GM12865 (cell line): ENCODE data around the gene CYSRT1.

Source experiments
- DNase-seq: peaks from one replicate; pipeline ENCODE4 v3.0.0; 2010; ENCODE audit warnings: low read depth
- H3K4me3 ChIP-seq: 2 replicates; pipeline ENCODE4 v1.5.1; 2011; ENCODE audit warnings: mild to moderate bottlenecking, low read depth, low read length, control low read depth
- TF ChIP-seq, protein P1 (sequence below): IDR thresholded peaks from 2 replicates; pipeline ENCODE4 v1.5.1; 2011; ENCODE audit warnings: low read length, control low read depth, low read depth, inconsistent platforms; ENCODE audit not compliant: insufficient read depth; ENCODE audit errors: missing control alignments

Gene CYSRT1

DNA sequence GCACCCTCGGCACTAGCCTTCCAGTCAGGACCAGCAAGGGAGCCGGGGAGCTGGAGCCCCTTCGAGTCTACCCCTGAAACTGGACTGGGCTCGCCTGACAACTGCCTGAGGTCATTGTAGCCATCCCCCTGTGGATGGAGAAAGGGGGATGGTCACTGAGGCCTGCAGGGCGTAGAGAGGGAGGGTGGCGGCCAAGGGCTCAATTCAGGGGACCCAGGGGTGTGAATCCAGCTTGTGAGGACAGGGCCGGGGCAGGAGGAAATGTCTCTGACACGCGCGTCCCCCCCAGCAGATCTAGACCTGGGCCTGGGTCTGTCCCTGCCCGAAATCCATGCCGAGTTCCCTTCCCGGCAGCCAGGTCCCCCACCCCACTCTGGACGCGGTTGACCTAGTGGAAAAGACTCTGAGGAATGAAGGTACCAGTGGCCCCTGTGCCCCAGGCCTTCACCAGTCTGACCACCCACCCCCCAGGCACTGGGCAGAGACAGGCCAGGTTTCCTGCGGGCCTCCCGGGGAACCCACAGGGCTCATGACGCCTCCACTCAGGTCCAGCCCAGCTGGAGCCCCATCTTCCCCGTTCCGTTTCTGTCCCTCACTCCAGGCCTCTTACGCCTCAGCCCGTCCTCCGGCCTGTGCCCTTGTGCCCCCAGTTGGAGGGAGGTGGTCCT lies 6.5 kb downstream of the CYSRT1 start:
- DNase-seq: no peak
- TF ChIP-seq, protein P1, sequence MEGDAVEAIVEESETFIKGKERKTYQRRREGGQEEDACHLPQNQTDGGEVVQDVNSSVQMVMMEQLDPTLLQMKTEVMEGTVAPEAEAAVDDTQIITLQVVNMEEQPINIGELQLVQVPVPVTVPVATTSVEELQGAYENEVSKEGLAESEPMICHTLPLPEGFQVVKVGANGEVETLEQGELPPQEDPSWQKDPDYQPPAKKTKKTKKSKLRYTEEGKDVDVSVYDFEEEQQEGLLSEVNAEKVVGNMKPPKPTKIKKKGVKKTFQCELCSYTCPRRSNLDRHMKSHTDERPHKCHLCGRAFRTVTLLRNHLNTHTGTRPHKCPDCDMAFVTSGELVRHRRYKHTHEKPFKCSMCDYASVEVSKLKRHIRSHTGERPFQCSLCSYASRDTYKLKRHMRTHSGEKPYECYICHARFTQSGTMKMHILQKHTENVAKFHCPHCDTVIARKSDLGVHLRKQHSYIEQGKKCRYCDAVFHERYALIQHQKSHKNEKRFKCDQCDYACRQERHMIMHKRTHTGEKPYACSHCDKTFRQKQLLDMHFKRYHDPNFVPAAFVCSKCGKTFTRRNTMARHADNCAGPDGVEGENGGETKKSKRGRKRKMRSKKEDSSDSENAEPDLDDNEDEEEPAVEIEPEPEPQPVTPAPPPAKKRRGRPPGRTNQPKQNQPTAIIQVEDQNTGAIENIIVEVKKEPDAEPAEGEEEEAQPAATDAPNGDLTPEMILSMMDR: no peak
- no peak overlapping the region for H3K4me3 ChIP-seq

DNA sequence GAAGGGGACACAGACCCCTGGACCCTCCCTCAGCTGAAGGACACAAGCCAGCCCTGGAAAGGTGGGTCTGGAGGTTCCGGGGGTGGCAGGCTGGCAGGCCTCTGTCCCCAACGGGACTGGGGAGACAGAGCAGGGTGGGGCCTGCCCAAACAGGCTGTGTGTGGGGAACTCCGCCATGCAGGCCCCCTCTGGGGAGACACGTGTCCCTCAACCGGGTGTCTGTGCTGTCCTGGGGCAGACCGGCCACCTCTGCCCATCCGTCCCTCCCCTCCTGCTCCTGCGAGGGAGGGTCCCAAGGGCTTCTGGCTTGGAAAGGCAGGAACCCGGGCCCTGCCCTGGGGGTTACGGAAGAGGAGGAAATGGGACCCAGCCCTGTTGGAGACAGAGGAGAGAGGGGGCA lies 7.1 kb downstream of the CYSRT1 start:
- TF ChIP-seq, protein P1: no peak
- no peak overlapping the region for H3K4me3 ChIP-seq
- DNase-seq: no peak

DNA sequence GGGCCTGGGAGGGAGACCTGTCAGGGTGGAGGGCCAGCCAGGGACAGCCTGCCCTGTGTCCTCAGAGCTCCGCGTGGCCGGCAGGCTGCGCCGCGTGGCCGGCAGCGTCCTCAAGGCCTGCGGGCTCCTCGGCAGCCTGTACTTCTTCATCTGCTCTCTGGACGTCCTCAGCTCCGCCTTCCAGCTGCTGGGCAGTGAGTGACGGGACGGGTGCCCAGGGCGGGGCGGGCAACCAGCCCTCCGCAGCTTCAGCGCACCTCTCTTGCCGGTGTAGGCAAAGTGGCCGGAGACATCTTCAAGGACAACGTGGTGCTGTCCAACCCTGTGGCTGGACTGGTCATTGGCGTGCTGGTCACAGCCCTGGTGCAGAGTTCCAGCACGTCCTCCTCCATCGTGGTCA lies 7.5 kb downstream of the CYSRT1 start:
- no peak for DNase-seq
- TF ChIP-seq, protein P1: no peak
- no peak overlapping the region for H3K4me3 ChIP-seq

DNA sequence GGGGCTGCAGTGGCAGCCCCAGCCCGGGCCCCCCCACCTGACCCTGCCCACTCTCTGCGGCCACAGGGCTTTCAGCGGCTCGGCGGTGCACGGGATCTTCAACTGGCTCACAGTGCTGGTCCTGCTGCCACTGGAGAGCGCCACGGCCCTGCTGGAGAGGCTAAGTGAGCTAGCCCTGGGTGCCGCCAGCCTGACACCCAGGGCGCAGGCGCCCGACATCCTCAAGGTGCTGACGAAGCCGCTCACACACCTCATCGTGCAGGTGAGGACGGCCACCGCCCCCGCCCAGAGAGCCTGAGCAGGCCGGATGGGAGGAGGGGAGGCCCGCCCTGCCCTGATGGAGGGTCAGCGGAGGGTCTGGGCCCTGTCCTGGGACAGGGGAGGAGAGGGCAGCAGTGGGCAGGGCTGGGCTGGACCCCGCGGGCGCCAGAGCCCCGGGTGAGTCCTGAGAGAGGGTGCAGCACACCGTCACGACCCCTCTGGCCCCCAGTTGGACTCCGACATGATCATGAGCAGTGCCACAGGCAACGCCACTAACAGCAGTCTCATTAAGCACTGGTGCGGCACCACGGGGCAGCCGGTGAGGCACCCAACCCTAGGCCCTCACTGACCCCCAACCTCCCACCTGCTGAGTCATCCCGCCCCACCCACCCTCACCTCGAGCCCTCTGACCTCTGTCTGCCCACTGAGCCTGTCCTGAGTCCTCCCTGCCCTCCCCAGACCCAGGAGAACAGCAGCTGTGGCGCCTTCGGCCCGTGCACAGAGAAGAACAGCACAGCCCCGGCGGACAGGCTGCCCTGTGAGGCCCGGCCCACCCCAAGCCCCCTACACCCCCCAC lies 8.4 kb downstream of the CYSRT1 start:
- no peak for DNase-seq
- TF ChIP-seq, protein P1: no peak
- no peak overlapping the region for H3K4me3 ChIP-seq

DNA sequence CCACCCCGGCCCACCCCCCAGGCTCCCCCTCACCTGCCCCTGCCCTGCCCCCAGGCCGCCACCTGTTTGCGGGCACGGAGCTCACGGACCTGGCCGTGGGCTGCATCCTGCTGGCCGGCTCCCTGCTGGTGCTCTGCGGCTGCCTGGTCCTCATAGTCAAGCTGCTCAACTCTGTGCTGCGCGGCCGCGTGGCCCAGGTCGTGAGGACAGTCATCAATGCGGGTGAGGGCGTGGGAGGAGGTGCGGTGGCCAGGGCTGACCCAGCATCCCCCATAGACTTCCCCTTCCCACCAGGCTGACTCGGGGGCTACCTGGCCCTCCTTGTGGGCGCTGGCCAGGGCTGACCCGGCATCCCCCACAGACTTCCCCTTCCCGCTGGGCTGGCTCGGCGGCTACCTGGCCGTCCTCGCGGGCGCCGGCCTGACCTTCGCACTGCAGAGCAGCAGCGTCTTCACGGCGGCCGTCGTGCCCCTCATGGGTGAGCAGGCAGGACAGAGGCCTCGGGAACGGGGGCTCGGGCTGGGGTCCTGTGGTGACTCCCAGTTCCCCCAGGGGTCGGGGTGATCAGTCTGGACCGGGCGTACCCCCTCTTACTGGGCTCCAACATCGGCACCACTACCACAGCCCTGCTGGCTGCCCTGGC lies 9.2 kb downstream of the CYSRT1 start:
- TF ChIP-seq, protein P1: no peak
- H3K4me3 ChIP-seq: no peak overlapping the region
- no peak for DNase-seq

DNA sequence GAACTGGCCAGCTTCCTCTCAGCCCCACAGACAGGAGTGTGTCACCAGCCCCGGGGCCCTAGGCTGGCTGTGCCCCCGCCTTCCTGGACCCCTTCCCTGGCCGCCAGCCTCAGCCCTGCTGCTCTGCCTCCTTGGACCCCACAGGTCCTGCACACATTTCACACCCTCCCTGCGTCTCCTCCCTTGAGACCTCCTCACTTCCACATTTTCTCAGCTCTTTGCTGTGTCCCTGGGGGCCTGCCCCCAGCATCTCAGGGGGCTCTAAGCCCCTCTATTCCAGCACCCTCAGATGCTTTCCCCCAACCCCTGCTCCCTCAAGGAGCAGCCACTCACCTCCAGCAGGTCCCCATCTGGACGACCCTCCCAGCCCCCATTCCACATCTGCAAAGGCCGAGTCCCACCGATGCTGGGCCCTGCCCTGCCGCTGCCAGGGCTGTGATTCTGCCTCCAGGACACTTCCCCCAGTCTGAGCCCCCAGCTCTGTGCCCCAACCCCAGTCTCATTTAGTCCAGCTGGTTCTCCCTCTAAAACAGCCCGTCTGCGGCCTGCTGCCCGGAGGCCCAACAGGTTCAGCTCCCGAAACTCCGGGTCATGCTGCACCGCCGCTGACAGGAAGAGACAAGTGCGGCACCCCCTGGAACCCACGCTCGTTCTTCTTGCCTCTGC lies 9.9 kb downstream of the CYSRT1 start:
- H3K4me3 ChIP-seq: no peak overlapping the region
- TF ChIP-seq, protein P1: no peak
- no peak for DNase-seq
